Measurements from ENCODE around the gene RPGRIP1L.

Gene RPGRIP1L

DNA sequence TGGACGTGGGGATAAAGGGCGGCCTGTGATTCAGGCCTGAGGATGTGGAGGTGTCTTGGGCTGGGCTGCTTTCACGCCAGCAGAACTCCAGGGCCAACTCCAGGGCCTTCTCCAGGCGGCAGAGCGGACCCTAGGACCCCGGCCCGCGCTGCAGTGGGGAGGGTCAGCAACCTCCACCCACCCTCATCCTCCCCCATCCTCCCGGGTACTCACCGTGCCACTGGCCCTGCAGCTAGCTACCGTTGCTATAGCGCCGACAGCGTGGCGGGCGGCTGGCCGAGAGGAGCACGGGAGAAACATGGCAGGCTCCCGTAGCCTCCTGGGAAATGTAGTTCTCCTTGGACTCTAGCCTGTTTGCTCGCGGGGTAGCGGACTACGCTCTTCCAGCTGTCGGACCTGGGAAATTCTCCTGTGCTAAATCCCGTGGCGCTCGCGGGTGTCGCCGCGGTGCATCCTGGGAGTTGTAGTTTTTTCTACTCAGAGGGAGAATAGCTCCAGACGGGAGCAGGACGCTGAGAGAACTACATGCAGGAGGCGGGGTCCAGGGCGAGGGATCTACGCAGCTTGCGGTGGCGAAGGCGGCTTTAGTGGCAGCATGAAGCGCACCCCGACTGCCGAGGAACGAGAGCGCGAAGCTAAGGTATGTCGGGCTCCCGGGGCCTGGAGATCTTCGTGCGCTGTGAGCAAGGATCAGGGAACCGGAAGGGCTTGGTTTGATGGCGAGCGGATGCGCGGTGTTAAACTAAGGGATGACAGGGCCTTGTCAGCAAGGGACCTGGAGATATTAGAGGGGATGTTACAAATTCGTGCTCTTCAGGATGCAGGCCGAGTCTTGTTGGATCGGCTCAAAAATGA is at the start of gene RPGRIP1L, which contains the start of gene FTO:
RPGRIP1L (minus strand) TSS at position 270 of the 855 bp plus-strand sequence. CDS start 3,136 bp downstream, outside the sequence.
FTO (plus strand) TSS at position 567 of the 855 bp plus-strand sequence.
- peak; percentile 98 for DNase-seq

DNA sequence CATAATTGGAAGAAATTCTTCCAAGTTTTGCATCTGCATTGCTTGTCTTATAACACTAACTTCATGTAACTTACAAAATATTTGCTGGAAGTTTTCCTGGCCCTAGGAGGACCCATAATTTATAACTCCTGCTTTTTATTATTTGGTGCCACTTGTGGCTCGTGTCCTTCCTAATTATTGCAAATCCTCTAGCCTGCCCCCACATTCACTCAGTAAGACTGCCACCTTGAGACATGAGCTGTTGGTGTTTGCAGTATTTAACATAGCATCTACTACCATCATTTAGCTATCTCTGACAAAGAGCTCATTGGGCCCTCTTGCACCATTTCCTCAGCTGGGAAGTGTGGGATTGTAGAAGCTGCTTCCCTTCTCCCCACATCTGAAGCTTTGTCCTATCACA is 49.8 kb upstream of the RPGRIP1L start:
- DNase-seq: no peak

DNA sequence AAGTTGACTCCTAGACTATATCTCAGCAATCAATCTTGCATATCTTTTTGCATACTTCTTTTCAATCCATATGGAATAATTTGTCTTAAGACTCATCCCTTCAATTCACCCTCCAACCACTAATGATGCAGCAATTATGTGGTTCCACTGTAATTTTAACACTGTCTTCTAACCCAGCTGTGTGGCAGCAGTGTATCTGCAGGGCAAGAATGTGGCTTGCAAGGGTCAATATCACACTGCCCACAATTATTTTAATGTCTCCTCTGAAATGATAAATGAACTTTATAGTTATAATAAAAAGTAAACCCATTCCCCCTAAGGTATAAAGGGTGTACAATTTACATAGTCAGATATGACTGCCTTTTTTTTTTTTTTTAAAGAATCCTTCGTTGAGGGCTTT is 48.9 kb upstream of the RPGRIP1L start:
- DNase-seq: no peak

DNA sequence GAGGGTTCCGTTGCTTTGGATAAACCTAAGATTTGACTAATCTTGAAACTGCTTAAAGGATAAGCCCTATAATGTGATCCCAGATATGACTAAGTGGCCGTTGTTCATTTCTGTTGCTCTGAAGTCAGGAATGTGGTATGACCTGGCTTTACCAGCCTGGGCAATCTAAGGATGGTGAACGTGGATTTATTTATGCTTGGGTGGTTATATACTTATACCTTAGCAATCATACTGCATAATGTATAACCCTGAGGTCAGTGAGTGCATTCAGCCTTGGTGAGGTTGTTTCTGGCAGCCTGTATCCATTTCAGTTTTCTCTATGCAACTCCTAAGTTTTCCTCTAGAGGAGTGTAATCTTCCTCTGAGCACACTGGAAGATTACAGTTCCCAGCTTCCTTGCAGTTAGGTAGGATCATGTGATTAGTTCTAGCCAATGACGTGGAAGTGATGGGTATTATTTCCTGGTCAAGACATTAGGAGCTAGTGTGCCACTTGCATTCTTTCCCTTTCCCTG is 42.2 kb upstream of the RPGRIP1L start:
- DNase-seq: no peak

DNA sequence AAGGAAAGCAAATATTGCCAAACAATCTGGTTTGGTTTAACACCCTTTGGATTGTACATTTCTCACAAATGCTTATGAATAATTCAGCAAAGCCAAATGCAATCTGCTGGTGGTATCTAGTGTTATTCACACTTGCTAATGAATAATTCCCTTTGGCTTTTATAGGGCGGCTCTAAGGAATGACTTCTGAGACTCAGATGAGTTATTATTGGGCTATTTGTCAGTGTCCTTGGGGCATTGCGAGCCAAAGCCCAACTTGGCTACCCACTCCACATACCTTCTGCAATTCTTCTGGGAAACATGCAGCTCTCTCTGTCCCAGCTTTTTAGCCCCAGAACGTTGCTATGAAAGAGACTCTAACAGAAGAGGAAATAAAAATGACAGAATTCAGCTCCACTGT is 41.4 kb upstream of the RPGRIP1L start:
- no peak for DNase-seq

DNA sequence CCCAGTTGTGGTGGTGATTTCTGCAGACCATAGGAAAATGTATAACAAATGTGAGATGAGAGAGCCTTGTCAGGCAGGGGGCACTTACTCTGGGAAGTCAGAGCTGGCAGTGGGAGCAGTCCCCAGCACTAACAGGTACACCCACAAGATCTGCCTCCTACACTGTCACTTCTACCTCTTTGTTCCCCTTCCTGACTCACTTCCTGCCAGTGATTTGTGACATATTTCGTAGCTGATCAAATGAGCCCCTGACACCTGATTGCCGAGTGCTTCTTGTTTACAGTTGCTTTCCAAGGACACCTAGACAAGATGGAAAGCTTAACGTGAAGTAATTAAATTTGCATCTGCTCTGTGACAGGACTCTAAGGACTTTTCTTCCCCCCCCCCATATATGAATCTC is 40.8 kb upstream of the RPGRIP1L start:
- peak; percentile 29 for DNase-seq

DNA sequence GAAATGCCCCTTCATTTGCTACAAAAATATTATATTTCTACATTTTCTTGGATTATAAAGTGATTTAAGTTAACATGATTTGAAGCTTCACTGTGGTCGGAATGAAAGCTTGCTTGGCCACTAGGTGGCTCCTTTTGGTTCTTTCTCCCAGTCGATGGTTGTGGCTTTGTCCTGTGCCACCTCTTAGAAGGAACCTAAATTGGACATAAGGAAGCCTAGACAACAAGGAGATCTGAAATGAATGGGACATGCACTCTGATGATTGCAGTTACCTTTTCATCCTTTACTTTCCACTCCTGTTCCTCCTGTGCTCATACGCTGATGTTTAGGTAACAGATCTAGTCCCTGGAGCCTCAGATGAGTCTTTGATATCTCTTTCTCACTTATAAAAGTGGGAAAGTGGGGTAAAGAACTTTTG is 39.5 kb upstream of the RPGRIP1L start:
- peak; percentile 13 for DNase-seq

DNA sequence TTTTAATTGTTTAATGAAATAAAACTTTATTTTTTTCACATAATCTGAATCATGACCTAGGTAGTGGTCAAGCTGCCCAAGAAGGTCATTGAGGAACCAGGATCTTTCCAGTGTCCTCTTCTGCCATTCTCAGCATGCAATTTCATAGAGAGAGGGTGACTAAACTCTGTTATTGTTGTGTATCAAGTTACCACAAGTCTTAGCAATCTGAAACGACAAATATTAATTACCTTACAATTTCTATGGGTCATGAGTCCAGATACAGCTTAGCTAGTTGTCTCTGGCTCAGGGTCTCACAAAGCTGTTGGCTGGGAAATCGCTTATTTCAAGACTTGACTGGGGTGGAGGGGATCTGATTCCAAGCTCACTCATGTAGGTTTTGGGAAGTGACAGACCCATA is 37.9 kb upstream of the RPGRIP1L start:
- DNase-seq: no peak

DNA sequence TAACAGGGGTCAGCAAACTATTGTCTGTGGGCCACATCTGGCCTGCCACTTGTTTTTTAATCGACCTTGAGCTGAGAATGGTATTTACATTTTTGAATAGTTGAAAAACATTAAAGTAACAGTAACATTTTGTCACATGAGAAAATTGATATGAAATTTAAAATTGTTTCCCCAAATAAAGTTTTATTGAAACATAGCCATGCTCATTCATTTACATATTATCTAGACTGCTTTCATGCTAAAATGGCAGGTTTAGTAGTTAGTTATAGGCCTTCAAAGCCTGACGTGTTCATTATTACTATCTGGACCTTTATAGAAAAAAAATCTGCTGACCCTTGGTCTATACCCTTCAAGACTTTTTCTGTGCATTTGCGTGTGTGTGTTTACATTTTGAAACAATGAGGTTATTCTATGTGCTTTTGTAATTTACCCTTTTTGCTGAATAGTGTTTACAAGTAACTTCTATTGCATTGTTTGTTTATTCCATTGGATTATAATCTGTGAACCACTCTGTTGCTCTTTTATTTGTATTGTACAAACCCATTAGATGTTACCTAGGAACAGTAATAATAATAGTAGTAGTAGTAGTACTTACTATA is 37.4 kb upstream of the RPGRIP1L start:
- no peak for DNase-seq

DNA sequence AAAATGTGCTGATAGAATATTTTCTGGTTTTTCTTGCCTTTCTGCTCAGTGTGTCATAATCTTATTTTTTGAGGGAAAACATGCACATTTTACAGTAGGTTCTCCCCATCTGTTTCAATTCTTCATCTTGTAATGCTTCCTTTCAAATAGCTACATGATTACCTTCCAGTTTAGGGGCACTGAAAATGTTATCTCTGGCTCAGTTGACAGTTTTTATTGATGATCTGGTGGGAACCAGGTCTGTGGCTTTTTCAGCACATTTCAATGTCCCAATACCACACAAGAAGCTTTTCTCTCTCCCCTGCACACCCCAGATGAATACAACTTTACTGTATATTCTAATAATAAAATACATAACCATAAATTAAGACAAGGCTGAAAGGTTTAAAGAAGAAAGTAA is 36.8 kb upstream of the RPGRIP1L start:
- no peak for DNase-seq

DNA sequence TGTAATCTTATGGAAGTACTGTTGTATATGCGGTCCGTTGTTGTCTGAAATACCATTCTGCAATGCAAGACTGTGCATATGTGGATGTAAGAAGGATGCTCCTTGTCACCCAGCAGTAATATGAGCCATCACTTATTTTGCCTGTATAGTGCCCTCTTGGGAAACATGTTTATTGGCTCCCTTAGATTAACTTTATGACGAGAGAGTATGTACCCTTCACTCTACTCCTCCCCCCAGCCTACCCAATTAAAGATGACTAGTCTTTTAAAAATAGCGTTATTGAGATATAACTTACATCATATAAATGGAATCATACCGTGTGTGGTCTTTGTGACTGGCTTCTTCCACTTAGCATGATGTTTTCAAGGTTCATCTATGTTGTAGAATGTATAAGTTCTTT is 33.9 kb upstream of the RPGRIP1L start:
- DNase-seq: no peak

DNA sequence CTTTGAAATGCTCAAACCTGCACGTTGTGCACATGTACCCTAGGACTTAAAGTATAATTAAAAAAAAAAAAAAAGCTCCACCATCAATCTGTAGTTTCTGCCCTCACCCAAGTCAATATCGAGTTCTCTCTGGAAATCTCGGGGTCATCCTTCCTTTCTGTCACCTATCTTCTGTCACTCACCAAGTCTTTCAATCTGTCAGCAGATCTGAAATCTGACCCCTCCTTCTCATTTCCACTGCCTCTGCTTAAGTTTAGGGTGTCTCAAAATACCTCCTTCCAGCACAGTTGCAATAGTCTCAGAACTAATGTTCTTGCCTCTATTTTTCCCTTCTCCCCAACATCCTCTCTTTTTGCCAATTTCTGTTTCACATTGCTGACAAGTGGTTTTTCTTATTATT is 32.6 kb upstream of the RPGRIP1L start:
- DNase-seq: no peak

DNA sequence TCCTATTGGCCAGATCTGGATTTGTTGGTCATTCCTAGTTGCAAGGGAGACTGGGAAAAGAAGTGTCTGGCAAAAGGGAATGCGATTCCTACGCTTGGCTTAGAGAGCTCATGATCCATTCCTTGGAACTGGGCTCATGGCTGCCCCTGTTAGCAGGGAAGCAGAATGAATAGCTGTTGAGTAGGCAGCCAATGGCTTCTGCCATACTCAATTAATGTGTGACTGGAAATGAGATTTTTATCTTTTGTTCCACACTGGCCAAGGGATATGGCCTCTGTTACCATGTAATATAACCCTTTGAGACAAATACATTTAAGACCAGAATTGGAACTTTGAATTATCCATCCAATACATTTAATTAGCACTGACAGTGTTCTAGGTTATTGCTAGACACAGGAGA is 31.2 kb upstream of the RPGRIP1L start:
- DNase-seq: no peak

DNA sequence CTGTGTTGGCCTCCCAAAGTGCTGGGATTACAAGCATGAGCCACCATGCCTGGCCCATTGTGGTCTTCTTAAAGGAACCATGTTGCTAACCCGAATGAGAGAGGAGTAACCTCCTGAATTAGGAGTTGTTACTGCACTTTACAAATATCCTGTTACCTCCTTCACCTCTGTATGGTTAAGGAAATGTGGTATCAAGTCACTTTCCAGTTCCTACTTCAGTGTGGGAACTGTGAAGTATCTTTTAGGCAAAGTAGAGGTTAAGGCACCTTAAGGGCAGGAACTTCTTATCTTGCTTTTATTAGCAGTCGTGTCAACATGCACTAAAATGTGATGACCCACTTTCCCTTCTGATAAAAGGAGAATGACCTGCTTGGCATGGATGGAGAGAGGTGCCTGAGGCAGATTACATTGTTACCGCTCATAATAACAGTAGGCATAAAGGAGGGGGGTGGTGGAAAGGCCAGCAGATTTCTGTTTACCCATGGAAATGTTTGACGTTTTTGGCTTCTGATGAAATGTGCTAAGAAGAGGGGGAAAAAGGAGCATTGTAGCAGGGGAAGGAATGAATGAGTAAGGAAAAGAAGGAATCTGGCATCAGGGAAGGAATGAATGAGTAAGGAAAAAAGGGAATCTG is 28.8 kb upstream of the RPGRIP1L start:
- no peak for DNase-seq

DNA sequence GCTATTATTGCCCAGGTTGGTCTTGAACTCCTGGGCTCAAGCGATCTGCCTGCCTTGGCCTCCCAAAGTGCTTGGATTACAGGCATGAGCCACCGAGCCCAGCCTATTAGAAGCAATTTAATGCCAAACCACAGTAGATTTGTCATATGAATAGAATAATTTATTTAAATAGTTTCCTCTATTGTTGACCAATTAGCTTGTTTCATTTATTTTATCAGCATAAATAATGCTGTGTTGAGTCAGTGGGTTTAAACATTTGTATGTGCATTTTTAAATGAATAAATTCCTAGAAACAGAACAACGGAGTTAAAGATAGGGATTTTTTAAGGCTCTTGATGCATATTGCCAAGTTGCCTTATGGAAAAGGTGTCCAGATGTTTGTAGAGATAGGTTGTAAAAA is 27.0 kb upstream of the RPGRIP1L start:
- DNase-seq: no peak

DNA sequence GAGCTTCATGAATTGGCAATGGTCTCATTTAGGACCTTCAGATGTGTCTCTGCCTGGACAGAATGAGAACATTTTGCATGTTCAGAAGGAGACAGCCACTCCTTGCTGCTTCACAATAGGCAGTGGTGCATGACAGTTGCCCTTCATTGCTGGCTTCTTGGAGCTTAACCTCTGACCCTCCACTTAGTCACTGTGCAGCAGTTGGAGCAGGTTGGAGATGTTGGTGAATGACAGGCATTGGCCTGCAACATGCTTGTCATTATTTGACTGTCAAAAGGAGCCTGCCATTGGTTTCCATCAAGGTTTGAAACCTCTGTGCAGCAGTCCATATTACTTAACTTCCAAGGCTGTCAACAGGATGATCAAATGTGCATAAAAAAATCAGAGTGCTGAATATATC is 23.0 kb upstream of the RPGRIP1L start:
- no peak for DNase-seq

DNA sequence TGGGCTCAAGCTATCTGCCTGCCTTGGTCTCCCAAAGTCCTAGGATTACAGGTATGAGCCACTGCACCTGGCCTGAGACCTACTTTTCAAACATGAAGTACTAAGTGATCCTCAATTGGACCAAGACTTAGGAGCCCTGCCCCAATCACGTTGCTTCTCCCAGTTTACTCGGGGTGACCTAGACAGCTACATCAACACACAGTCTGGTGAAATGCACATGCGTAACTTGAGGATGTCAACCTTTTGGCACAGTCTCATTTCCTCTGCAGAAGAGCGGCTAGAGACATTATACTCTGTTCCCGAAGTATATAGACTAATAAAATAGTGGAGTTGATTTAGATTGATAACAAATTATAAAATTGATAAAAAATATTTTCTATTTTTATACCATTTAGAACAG is 17.4 kb upstream of the RPGRIP1L start:
- DNase-seq: no peak

DNA sequence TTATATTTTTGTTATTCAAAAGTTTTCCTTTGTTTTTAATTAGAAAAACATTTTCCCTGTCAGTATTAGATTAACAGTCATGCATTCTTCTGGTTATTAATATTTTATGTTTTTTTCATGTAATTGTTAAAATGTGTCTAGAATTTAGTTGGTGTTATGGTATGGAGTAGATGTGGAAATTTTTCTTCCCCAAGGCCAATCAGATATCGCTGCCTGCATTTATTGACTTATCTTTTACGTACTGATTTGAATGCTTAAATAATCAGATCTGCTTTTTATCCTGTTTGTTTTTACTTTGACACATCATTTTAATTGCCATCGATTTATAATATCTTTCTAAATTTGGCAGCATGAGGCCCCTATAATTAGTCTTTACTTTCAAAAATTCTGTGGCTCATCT is 13.9 kb upstream of the RPGRIP1L start:
- no peak for DNase-seq

DNA sequence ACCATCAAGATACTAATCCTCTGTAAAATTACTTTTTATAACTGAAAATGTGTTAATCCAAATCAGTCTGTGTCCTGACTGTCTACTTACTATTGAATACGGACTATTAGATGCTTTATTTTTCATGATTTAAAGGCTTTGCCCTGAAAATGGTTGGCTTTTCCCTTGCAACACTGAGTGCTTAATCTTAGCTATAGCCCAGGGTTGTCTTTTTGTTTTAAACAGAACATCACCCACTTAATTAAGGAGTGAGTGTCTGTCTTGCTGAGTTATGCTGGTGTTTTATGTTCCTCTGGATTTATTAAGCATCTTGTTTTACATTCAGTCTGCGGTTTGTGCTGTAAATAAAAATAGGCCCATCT is 11.3 kb upstream of the RPGRIP1L start:
- no peak for DNase-seq

DNA sequence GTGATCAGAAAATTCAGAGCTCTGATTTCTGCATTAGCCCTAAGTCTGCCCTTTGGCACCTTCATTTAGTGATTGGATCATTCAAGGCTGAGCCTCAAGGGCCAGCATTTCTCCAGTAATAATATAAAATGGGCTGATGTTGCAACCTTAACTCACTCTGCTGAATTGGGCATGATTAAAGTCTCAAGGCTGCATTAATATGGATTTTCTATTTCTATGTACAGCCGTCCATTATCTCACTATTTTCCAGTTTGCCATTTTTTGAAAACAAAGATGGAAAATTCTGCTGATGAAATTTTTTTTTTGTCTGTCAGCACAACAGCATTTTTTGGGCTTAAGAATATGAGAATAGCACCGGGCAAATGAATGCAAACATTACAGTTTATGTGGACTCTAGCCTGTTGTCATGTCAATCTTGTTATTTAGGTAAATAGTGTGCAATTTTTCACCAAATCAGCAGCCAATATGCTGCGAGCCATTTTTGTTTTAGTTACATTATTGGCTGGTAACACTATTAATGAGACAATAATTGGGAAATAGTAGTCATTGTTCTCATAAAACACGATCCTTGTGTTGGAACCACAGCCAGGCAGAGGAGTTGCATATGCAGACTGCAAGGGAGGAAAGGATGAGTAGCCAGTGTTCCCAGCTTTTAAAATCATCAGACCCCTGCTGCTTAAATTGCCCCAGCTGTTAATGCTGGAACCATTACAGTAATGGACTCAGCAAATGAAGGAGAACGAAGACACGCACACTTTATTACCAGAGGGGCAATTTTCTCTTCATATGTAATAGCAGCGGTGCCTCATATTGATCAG is 10.8 kb upstream of the RPGRIP1L start:
- no peak for DNase-seq

DNA sequence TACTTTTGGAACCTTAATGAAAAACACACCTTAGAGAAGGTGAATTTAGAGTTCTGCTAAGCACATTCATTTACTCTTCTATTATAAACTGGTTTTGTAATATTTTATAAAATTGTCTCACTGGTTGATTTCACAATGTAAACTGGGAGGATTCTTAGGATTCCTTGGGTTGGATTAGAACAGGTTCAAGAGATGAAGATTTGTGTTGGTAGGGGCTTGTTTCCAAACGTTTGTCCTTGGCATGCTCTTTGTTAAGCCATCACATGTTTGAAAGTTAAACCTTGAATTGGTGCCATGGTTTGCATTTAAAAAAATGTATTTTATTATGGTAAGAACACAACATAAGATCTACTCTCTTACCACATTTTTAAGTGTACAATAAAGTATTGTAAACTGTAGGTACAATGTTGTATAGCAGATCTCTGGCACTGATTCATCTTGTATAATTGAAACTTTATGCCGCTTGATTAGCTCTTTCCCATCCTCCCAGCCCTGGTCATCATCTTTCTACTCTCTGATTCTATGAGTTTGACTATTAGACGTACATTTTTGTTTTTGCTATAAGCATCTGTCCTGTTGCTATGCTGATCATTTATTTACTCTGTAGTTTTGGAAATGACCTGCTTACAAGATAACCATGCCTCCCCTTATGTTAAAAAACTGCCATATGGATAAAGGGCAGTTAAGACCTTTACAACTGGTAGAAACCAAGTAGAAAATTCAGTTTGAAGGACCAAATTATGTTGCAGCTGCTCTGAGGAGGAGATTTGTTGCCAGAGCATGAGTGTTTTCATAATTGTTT is 9.9 kb upstream of the RPGRIP1L start:
- no peak for DNase-seq

DNA sequence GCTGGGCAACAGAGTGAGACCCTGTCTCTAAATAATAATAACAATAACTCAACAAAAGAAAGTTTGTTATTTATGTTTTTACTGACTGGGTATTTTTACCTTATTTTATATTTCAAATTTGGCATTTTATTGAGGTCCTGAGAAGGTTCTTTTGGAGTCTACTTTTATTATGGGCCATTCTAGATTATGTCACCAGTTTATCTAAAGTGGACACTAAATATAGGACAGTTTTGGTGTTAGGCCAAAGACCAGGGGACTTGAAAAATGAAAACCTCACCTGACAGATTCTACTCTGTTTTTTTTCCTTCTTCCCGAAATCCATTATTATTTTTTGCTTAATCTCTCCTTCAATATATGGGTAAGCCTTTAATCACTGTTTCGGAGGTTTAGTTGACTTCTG is 8.4 kb upstream of the RPGRIP1L start:
- no peak for DNase-seq

Measured in CD4-positive, alpha-beta T cell treated with Interleukin-17A for 1 hour (primary cell).